GM19397 (cell line): ENCODE measurements around the gene CEP72.

Experiments
- ATAC-seq: cut with Tn5 transposase; IDR thresholded peaks from one replicate; pipeline ENCODE4 v1.9.1; 2021; ENCODE audit warnings: mild to moderate bottlenecking, moderate library complexity; ENCODE audit not compliant: unreplicated experiment

The CEP72 gene

DNA sequence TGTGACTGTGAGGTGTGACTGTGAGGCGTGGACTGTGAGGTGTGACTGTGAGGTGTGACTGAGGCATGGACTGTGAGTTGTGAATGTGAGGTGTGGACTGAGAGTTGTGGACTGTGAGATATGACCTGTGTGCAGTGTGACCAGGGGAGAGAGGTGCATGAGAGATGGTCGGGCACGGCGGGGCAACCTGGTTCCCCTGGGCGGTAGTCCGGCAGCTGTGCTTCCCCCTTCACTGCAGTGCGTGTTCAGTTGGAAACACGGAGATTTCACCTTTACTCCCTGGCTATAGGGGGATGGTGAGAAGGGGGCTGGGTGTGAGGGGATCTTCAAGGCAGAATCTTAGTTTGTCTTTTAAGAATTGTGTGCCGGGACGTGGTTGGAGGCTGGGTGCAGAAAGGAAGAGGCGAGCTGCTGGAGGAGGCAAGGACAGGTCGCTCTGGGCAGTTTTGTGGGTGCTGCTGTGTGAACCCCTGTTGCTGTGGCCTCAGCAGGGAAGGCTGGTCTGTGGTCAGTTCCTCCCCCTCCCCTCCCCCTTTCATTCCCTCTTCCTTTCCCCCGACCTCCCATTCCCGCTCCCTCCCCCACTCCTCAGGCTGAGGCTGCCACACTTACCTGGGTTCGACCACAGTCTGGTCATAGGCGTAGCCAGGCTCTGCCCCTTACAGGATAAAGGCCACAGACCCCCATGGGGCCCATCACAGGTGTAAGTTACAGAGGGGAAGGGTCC lies 39.3 kb downstream of the CEP72 start:
- ATAC-seq = no peak

DNA sequence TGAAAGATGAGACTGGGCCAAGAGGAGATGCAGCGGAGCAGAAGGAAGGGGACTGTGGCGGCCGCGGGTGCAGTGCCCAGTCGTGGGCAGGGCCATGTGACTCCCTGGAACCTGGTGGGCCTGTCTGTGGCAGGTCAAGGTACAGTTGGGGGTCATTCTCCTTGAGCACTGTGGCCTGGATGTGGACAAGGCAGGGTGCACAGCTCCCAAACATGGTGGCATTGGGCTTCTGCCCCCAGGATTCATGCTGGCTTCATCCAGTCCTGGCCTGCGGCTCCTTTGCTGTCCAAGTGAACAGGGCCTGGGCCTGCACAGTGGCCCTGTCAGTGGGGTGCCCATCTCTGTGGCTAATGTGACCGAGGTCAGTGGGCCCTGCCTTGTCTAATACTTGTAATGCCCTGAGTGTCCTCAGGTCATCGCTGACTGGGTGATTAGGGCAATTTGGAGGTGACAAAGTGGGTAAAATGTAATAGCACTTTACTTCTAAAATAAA lies 39.9 kb downstream of the CEP72 start:
- no peak for ATAC-seq

DNA sequence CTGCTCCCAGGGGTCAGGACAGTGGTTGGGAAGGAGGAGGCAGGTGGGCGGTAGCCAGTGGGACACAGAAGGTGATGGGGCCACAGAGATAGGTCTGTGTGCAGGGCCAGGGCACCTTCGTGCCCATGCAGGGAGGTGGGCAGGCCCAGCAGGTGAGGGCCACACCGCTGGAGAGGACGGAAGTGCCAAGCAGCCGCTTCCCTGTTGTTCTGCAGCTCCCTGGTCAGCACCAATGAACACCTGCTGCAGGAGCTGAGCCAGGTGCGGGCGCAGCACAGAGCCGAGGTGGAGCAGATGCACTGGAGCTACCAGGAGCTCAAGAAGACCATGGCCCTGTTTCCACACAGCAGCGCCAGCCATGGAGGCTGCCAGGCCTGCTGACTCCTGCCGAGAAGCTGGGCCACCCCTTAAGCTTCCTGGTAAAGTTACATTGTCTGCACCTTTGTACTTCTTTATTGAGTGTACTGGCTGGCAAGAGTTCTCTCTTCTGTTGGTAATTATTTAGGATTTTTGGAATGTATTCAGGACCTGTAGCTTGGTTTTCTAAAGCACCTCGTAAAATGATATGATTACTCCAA lies 40.7 kb downstream of the CEP72 start:
- no peak for ATAC-seq

DNA sequence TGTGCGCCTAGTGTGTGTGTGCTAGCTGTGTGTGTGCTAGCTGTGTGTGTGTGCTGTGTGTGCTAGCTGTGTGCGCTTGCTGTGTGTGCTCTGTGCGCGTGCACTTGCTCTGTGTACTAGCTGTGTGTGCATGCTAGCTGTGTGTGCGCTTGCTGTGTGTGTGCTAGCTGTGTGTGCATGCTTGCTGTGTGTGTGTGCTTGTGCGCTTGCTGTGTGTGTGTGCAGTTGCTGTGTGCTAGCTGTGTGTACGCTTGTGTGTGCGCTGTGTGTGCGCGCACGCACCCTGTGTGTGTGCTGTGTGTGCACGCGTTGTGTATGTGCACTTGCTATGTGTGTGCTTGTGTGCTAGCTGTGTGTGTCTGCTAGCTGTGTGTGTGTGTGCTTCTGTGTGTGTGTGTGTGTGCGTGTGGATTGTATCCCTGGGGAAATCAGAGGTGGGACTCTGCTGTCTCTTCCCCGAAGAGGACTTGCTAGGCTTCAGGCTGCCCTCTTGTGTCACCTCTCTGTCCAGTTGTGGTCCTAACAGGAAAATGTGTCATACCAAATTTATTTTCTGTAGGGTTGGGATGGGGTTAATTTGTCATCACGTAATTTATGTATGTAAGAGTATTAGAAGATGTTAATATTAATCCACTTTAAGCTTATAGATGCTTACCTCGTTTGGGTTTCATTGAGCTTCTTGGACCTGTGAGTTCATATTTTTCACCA lies 42.1 kb downstream of the CEP72 start:
- ATAC-seq = no peak

DNA sequence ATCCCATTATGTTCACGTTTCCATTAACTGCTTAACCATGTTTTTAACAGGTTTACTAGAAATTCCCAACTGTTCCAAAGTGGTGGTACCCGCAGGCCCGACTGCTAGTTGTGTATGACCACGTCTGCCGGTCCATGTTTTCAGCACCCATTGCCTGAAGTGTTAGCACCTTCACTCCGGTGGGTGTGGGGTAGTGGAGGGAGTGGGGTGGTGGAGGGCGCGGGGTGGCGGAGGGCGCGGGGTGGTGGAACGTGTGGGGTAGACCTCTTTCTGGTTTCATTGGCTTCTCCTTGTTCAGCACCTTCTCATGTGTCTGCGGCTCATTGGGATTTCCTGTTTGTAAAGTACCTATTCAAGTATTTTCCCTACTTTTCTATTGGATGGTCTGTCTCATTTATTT lies 43.3 kb downstream of the CEP72 start:
- ATAC-seq = no peak

DNA sequence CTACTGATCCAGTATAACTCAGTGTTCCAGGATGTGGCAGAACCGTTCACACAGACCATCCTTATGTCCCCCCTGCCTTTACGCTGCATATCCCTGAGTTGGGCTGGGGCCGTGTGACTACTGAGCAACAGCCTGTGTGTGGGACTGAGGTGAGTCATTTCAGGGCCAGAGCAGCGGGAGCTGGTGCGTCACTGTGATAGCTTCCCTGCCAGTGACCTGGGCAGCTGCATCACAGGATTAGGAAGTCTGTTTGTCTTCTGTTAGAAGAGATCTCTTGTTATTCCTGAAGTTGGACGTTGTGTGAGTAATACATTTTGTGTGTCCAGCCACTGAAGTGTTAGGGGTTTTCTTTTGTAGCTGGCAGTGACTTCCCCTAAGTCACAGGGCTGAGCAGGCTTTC lies 45.4 kb downstream of the CEP72 start:
- no peak for ATAC-seq

- ATAC-seq = no peak
Observed at GRCh38 chr5:658103-658502, 46.0 kb downstream of the CEP72 start.

DNA sequence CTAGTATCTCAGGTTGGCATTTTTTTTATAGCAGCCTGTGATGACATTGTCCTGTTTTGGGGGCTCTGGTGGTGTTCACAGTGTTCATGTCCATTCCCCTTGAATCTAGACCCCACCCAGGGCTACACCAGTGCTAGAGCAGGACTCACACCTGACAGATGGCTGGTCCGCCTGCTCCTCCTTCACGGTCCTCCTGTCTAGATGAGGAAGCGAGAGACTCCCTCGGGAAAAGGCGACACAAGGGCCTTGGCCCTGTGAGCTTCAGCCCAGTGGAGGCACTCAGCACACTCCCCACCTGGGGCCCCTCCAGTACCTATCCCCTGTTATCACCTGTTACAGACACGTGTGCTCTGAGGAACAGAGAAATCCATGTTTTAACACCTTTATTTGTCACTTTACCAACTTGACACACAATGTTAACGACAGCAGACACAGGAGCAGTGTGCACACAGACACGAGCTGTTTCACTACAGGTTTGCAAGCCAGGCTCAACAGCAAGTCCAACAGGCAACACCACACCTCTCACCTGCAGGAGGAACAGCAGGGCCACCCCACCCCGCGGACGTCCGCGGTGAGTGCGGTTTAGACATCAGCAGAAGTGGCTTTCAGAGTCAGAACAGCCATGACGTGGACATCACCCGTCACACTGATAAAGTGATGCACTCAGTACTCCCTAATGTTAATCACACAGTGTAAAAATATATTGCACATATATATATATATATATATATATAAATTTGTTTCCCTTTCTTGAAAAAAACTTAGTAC lies 47.5 kb downstream of the CEP72 start:
- no peak for ATAC-seq

DNA sequence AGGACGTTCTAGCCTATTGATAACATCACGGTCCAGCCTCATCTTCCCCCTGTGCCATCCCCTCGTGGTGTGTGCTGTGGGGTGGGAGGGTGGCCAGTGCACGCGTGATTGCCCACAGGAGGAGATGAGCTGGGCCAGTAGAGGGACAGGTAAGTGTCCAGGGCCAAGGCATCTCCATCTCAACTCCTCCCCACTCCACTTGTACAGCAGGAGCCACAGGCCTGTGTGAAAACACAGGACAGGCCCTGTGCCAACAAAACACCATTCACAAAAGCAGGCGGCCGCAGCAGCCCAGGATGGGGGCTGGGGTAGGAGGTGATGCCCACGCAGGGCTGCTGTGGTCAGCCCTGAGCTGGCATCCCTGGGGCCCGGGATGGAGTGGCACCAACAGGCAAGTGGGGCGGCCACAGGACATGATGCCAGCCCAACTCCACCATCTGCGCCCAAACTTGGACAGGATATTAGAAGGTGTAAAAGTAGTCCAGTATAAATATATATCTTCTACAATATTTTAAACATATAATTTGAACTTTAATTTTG lies 48.4 kb downstream of the CEP72 start:
- no peak for ATAC-seq

DNA sequence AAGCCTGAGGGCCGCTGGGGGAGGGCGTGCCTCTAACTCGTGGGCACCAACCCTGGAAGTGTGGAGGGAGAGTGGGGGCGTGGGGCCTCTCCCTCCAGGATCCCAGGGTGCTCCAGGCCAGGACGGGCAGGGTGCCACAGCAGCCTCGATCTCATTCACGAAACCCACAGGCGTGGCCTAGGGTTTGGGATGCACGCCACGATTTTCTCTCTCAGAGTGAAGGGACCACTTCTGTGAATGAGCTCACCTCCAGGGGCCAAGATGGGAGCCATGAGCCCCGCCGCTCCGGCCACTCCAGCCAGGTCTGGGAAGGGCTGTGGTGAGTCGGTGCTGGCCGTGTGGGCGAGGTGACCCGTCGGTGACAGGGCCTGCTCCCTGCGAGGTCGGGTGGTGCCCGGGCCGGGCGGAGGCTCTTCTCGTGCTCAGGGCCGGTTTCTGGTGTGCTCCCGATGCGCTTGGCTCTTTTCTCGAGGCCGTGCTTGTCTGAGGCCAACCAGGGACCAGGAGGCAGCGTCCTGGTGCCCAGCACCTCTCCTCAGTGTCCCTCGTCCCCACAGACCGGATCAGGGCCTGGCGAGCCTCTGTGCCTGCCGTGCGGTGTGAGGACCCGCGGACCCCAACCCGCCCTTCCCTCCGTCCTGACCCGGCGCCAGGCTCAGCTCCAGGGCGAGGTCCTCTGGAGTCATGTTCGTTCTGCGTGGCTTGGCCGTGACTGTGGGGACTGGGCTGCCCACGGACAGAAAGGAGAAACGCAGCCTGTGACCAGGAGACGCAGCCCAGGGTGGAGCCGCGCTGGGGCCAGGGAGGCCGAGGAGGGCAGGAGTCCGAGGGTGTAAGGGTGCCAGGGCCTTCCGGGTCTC lies 50.0 kb downstream of the CEP72 start:
- no peak for ATAC-seq

DNA sequence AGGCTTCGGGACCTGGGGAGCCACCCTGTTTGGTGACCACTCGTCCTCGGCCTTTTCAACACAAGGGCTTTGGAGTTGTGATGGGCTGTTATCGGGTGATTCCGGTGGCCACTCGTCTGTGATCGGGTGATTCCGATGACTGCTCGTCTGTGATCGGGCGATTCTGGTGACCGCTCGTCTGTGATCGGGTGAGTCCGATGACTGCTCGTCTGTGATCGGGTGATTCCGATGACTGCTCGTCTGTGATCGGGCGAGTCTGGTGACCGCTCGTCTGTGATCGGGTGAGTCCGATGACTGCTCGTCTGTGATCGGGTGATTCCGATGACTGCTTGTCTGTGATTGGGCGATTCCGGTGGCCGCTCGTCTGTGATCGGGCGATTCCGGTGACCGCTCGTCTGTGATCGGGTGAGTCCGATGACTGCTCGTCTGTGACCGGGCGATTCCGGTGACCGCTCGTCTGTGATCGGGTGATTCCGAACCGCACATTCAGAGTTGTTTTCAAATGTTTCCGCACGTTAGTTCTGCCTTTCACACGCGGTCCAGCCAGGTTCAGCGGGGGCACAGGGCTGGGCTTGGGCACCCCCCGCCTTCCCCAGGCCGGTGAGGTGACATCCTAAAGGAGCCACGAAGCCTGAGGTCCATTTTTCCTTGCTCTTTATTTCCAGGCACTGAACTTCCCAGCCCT lies 50.8 kb downstream of the CEP72 start:
- no peak for ATAC-seq

DNA sequence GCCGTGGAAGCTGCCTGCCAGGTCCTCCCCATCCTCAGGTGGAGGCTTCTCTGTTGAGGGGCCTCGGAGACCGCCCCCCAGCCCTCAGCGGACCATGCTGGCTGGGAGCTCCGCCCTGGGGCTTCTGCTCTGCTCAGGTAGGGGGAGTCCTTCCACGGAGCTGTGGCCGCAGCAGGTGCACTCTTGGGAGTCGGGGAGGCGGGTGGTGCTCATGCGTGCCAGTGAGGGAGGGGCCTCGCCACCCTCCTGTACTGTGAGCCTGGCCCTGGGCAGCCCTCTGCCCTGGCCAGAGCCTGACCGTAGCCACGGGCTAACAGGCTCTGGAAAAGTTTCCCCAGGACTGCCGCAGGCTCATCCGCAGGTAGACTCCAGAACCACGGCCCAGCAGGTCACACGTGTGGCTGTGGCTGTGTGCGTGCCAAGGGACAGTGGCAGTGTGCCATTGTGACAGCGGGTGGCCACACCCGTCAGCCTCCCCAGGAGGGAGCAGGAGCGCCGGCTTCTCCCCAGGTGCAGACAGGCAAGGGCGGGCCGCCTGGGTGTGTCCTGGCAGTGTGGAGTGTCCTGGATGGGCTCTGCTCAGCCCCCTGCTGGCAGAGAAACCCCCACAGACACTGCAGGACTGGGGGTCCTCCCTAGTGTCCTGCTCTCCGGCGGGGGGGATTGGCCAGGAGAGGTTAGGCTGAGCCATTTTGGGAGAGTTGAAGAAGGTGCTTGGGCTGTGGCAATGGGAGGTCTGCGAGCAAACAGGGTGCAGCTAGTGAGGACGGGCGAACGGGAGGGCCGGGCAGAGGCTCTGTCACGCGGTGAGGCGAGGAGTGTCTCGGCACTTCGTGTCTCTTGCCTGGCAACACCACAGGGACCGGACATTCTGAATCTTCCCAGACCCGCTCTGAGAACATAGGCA lies 51.5 kb downstream of the CEP72 start:
- no peak for ATAC-seq

DNA sequence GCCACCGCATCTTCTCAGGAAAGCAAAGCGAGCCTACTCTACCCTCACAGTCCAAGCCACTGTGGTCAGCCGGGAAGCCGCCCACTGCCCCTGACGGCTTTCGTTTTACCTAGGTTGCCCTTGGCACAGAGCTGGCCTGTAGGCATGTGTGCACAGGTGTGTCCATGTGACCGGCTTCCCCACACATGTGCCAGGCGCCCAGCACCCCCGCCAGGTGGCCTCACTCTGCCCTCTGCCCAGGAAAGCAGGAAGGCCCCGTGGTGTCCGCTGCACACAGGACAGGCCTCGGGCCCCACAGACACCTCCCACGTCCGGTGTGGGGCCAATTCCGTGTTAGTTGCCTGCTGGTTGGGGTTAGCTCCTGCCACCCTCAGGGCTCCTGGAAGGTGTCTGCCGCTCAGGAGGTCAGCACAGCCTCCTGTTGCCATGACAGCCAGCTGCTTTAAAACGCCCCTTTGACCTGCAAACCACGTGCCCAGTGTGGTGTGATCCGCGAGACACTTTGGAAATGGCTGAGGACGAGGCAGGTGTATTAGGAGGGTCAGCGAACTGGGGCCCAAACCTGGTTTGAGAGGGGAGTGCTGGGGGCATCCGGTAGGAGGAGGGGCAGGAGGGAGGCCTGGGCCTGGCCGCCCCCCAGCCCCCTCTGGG lies 52.3 kb downstream of the CEP72 start:
- no peak for ATAC-seq

- ATAC-seq = no peak
Observed at GRCh38 chr5:664994-665360, 52.8 kb downstream of the CEP72 start.

DNA sequence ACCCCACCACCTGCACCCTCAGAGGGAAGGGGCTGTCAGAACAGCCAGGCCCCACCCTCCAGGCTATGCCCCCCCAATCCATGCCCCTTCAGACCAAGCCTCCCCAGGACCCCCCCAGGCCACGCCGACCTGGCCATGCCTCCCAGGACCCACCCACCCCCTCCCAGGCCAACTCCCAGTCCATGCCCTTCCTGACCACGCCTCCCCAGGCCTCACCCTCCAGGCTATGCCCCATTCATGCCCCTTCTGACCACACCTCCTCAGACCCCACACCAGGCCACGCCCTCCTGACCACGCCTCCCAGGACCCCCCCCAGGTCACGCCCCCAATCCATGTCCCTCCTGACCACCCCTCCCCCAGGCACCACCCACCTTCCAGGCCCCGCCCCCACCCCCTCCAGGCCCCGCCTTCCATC lies 53.4 kb downstream of the CEP72 start:
- ATAC-seq = no peak

DNA sequence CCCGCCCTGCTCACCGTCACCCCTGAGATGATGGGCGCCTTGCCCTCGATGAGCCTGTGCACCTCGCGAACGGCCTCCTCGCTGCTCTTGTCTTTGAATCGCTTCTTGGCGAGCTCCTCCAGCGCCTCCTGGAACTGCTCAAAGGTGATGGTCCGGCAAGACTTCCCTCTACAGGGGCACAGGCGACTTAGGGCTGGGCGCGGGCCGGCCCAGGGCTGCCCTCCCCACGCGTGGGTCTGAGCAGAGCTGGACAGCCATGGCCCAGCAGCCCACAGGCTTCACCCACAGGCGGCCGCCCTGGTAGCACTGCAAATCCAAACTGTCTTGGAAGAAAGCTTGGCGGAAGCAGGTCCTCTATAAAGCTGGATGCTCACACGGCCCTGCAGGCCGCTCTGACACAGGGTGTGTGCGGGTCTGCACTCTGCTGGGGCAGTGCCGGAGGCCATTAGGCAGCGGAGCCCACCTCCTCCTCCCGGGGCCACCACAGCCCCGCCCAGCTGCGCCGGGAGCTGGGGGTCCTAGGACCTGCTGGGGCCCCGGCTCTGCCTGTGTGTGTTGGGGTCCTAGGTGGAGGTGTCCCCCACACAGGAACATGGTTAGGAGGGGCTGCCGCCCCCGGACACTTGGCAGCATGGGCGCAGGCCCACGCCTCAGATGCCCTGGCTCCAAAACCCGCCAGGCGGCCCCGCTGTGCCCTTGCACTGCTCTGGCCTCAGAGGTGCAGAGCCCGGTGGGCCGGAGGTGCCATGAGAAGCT lies 54.0 kb downstream of the CEP72 start:
- no peak for ATAC-seq

- no peak for ATAC-seq
Observed at GRCh38 chr5:666816-667498, 54.8 kb downstream of the CEP72 start.
